GM18505 (cell line): Measurements from ENCODE around the gene ALDH7A1.
"Not testable (repeated sequence)": the region's sequence is repeated elsewhere in the genome, so short reads cannot be mapped to it uniquely, and the experiment has no call there.

Experiments
- ATAC-seq: cut with Tn5 transposase; IDR thresholded peaks from one replicate; pipeline ENCODE4 v1.9.1; 2021; ENCODE audit not compliant: unreplicated experiment
- POLR2A ChIP-seq: IDR thresholded peaks from 4 replicates; pipeline ENCODE4 v1.6.1; 2011; ENCODE audit warnings: borderline replicate concordance; ENCODE audit not compliant: insufficient read depth, insufficient read length; ENCODE audit errors: extremely low read depth

ALDH7A1 gene

DNA sequence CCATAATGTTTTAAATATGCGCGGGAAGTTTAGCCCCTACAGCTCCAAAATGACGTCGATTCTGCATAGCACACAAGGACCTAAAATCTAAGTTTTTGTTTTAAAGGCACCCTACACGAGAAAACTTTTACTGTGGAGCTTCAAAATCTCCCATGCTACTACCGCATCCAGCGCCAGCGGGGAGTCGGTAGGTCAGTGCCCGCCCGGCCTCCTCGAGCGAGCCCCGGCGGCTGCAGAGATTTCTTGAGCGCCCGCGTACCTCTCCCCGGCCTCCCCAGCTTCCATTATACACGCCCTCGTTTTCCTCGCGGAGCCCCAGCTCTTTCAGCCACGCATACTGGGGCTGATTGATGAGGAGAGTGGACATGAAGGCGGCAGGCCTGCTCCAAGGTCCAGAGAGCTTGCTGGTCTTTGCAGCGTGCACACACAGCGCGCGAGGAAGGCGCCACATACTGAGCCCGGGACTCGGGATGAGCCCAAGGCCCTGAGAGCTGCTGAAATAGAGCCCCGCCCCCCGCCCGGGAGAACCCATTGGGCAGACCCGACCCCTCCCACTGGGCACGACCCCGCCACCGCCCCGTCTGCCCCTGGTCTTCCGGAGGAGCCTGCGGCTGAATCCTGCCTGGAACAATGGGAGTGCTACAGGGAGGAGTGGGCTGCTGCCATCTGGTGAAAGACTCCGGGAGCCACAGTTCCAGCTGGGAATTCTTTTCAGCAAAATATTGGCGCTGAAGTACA lies at the start of gene ALDH7A1:
Gene ALDH7A1, minus strand, starts transcription at position 472 of the 738 bp plus-strand sequence. Its CDS starts 21 bp downstream, at position 451.
- peak; percentile 84 for ATAC-seq
- peak; percentile 49 for TF ChIP-seq POLR2A

DNA sequence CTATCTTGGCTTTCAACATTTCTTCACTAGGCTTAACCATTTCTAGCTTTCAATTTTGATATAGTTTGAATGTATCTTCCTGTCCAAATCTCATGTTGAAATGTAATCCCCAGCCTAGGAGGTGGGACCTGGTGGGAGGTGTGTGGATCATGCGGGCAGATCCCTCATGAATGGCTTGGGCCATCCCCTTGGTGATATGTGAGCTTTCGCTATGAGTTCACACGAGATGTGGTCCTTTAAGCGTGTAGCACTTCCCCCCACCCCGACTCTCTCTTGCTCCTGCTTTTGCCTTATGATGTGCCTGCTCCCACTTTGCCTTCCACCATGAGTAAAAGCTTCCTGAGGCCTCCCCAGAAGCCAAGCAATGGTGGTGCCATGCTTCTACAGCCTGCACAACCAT lies 46.4 kb upstream of the ALDH7A1 start:
- no peak for TF ChIP-seq POLR2A
- no peak for ATAC-seq

DNA sequence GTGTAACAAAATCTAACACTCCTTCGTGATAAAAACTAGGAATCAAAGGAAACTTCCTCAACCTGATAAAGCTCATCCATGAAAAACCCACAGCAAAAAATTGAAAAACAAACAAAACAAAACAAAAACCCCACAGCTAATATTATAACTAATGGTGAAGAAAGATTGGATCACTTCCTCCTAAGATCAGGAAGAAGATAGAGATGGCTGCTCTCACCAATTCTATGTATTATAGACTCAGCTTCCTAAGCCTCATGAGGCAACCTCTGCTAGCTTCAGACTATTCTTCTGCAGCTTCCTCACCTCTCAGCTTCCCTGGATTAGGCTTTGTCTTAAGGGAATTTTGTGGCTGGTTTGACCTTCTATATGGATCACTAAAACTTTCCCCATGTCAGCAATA lies 45.8 kb upstream of the ALDH7A1 start:
- no peak for ATAC-seq
- TF ChIP-seq POLR2A: no peak

DNA sequence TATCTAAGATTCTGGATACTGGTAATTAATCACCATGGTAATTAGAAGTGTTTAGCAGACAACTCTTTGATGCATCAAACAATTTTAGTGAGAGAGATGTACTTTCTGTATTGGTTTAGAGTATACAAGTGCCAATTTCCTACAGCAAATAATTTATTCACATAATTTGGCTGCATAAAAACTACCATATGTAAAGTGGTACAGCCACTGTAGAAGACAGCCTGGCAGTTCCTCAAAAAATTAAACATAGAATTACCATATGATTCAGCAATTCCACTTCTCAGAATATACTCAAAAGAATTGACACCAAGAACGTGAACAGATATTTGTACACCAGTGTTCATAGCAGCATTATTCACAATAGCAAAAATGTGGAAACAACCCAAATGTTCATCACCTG lies 41.9 kb upstream of the ALDH7A1 start:
- no peak for ATAC-seq
- no peak for TF ChIP-seq POLR2A

DNA sequence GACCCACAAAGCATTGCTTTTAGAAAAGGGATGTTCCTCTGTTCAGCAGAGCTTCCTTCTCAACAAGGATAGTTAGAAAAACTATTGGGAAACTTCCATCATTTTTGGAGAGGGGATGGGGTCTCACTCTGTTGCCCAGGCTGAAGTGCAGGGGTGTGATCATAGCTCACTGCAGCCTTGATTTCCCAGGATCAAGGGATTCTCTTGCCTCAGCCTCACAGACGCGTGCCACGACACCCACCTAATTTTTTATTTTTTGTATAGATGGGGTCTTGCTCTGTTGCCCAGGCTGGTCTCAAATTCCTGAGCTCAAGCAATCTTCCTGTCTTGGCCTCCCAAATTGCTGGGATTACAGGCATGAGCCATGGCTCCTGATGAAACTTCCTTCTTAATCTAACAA lies 40.6 kb upstream of the ALDH7A1 start:
- TF ChIP-seq POLR2A: no peak
- ATAC-seq: no peak

DNA sequence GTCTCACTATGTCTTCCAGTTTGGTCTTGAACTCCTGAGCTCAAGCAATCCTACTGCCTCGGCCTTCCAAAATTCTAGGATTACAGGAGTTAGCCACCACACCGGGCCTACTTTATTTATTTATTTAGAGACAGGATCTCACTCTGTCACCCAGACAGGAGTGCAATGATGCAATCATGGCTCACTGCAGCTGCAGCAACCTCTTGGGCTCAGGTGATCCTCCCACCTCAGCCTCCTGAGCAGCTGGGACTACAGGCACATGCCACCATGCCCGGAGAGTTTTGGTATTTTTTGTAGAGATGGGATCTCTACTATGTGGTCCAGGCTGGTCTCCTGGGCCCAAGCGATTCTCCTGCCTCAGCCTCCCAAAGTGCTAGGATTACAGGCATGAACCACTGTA lies 38.5 kb upstream of the ALDH7A1 start:
- no peak for TF ChIP-seq POLR2A
- ATAC-seq: no peak

DNA sequence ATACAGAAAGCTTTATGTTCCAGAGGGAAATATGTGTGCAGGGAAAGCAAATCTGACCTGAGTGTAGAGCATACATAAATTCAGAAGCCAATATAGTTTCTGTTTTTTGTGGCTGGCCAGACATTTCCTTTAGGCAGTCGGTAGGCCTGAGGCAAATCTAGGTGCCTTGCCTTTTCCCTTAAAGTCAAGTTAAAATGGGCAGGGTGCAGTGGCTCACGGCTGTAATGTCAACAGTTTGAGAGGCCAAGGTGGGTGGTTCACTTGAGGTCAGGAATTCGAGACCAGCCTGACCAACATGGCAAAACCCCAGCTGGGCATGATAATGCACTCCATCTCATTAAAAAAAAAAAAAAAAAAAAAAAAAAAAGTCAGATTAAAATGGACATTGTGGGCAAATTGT lies 36.9 kb upstream of the ALDH7A1 start:
- no peak for ATAC-seq
- TF ChIP-seq POLR2A: no peak

DNA sequence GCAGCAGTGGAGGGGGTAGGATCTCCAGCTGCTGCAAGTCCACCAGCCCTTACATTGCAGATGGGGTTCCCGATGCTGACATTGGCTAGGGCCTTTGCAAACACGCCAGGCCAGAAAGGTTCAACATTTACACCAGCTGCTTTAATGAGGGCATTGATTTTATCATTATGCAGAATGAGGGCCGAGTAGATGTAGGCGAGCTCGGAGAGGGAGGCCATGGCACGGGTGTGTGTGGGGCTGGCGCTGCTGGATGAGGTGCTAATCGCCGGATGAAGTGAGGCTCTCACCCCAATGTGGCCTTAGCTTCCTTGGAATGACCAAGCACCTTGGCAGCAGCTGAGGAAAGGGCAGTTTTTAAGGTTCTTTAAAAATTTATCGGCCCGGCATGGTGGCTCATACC lies 33.1 kb upstream of the ALDH7A1 start:
- no peak for ATAC-seq
- no peak for TF ChIP-seq POLR2A

DNA sequence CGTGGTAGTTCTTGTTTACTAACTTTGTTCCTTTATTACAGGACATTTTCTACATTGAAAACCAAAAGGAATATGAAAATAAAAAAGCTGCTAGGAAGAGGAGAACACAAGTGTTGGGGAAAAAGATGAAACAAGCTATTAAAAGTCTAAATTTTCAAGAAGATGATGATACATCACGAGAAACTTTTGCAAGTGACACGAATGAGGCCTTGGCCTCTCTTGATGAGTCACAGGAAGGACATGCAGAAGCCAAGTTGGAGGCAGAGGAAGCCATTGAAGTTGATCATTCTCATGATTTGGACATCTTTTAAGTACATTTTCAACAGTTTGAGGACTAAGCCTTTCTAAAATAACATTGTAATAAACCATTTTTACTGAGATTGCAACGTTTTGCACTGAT lies 29.5 kb upstream of the ALDH7A1 start:
- no peak for TF ChIP-seq POLR2A
- no peak for ATAC-seq

DNA sequence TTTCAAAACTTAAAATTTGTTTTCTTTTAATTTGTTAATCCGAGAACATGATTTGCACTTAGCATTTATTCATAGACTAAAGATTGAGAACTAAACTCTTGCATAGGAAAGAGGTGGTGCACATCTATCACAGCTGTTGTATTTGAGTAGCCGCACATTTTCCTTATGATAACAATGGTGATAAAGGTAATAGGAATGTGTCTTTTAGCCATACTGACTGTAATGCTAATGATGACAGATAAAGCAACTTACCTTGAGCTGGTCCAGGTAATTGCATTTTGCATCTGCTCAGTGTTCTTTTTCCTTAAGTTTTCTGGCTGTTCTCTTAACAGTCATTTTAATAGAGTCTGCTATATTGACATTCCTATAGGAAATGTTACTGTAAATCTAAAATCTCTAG lies 24.8 kb upstream of the ALDH7A1 start:
- no peak for TF ChIP-seq POLR2A
- ATAC-seq: no peak

DNA sequence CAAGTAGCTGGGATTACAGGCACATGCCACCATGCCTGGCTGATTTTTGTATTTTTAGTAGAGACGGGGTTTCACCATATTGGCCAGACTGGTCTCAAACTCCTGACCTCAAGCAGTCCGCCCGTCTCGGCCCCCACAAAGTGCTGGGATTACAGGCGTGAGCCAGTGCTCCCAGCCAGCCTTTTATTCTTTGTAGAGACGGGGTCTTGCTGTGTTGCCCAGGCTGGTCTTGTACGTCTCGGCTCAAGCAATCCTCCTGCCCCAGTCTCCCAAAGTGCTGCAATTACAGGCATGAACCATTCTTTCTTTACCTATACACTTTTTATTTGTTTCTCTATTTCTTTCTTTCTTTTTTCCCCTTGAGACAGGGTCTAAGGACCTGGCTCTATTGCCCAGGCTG lies 22.6 kb upstream of the ALDH7A1 start:
- not testable (repeated sequence) for ATAC-seq

DNA sequence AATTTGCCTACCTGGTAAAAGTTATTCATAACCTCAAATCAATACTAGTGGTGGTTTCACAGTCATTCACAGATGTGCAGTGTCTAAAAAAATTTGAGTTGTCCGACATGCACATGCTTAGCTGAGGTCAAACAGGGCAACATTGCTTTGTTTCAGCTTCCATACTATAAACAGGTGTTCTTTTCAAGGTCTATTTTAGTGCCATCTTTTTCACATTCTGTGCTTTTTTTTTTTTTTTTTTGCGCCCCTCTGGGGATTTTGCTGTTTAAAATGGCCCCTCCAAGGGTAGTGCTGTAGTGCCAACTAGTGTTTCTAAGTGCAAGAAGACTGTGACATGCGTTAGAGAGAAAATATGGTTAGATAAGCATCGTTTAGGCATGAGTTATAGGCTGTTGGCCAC lies 20.3 kb upstream of the ALDH7A1 start:
- peak; percentile 82 for ATAC-seq
- no peak for TF ChIP-seq POLR2A

DNA sequence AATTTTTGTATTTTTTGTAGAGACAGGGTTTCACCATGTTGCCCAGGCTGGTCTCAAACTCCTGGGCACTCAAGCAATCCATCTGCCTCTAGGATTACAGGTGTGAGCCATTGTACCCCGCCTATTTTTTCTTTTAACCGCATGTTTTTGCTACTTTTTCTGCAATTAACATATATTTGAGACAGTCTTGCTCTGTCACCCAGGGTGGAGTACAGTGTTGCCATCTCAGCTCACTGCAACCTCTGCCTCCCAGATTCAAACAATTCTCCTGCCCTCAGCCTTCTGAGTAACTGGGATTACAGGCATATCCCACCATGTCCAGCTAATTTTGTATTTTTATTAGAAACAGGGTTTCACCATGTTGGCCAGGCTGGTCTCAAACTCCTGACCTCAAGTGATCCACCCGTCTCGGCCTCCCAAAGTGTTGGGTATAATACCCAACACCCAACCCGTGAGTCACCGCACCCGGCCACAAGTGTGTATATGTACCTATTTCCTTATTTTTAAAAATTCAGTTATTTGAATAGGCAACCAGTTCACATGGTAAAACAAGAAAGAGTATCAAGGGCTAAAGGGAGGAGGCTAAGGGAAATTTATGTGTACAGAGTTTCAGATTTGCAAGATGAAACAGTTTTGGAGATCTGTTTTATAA lies 19.0 kb upstream of the ALDH7A1 start:
- no peak for TF ChIP-seq POLR2A
- no peak for ATAC-seq

DNA sequence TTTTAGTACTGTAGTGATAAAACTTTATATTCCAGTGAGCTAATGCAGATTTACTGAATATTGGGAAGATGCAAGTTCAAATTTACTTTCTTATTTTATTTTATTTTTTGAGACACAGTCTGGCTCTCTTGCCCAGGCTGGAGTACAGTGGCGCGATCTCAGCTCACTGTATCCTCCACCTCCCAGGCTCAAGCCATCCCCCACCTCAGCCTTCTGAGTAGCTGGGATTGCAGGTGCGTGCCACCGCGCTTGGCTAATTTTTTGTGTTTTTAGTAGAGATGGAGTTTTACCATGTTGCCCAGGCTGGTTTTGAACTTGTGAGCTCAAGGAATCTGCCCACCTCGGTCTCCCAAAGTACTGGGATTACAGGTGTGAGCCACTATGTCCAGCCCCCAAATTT lies 15.6 kb upstream of the ALDH7A1 start:
- TF ChIP-seq POLR2A: no peak
- ATAC-seq: no peak
